Right cardiac atrium (tissue), 5 donors: Measurements from ENCODE around the gene GEMIN4. TPM values are rescaled to one million over a fixed set of nuclear protein-coding genes. Genes with fewer than 3 reads are reported as not detected.
"Not testable (repeated sequence)": the region's sequence is repeated elsewhere in the genome, so short reads cannot be mapped to it uniquely, and the experiment has no call there.

Source experiments
- ATAC-seq, 2 donors: fragments of 200-7000 bp; cut with Tn5 transposase; one replicate each; pipeline versions ENCODE4 v1.8.0 to v1.9.1; 2020; ENCODE audit warnings: moderate library complexity in 2 of 2, mild to moderate bottlenecking in 1 of 2
- DNase-seq, 3 donors: peaks; one replicate each; pipeline ENCODE4 v3.0.0-alpha.2; 2020
- H3K27ac ChIP-seq: one replicate; pipeline ENCODE4 v1.5.1; 2013; ENCODE audit warnings: mild to moderate bottlenecking, low read length, control low read depth, moderate library complexity
- H3K27me3 ChIP-seq: one replicate; pipeline ENCODE4 v1.6.1; 2013; ENCODE audit not compliant: control insufficient read depth, insufficient read depth
- H3K4me1 ChIP-seq: one replicate; pipeline ENCODE4 v1.6.1; 2013; ENCODE audit warnings: low read length; ENCODE audit not compliant: control insufficient read depth, insufficient read depth
- H3K4me3 ChIP-seq: one replicate; pipeline ENCODE4 v1.5.1; 2013; ENCODE audit warnings: low read length, control low read depth
- H3K9me3 ChIP-seq: one replicate; pipeline ENCODE4 v1.6.1; 2013; ENCODE audit warnings: low read length; ENCODE audit not compliant: control insufficient read depth
- WGBS: extraction: QIAGEN DNeasy Blood & Tissue Kit; methylation state at CpG from one replicate; pipeline ENCODE4 v1.1.7; 2013; 5-methylcytosine and 5-hydroxymethylcytosine counted together
- intact Hi-C, 4 donors: fragments of 100-400 bp; cut with DNase I; formaldehyde crosslinking; loops; one replicate each; pipeline versions ENCODE4 v1.11.0 to v1.14.0; 2022 to 2023
- polyA plus RNA-seq: library from polyadenylated mRNA; stranded (reverse); fragments of 200-250 nt; gene quantifications from one replicate; pipeline ENCODE4 v1.2.3, GENCODE V29; 2013
- total RNA-seq, 4 donors: library from RNA; stranded (reverse); fragmentation: NEBNext Ultra II Directional; extraction: Animal tissue kit (Norgen Biotek cat#: 25700); gene quantifications; one replicate each; pipeline ENCODE4 v1.2.1, GENCODE V29; 2021
- donor health status: healthy with polysubstance abuse.
- donor health status: DM: no; HTN: yes; CAD: no.
- donor health status: DM: no; HTN: no; CAD: no.
- donor health status: DM: no; HTN: yes; CAD: no; lungs with severe emphysema.
- donor health status: DM: yes; HTN: yes; CAD: no.

GEMIN4 gene
- total and polyA plus RNA-seq, 5 donors, result 5.6 to 15.7 (median 14.9) TPM

- H3K9me3 ChIP-seq, result no peaks in the 10 kb centered on the region
- DNase-seq (peak in 2 of 3 donors; percentile 37 to 69), ATAC-seq (peak in 1 of 2 donors; percentile 16)
- intact Hi-C loops, result no loop called here
- H3K27me3 ChIP-seq, result no peaks in the 10 kb centered on the region
- peak overlapping the region; percentile 64 for H3K4me3 ChIP-seq
- H3K27ac ChIP-seq, result no peak overlapping the region
- peaks cover 2% of the 10 kb centered on the region for H3K4me1 ChIP-seq
- WGBS, result 1% methylated on average over 49 of the region's 49 CpGs
Observed at GRCh38 chr17:751269-752001, 629 bp downstream of the GEMIN4 start.

DNA sequence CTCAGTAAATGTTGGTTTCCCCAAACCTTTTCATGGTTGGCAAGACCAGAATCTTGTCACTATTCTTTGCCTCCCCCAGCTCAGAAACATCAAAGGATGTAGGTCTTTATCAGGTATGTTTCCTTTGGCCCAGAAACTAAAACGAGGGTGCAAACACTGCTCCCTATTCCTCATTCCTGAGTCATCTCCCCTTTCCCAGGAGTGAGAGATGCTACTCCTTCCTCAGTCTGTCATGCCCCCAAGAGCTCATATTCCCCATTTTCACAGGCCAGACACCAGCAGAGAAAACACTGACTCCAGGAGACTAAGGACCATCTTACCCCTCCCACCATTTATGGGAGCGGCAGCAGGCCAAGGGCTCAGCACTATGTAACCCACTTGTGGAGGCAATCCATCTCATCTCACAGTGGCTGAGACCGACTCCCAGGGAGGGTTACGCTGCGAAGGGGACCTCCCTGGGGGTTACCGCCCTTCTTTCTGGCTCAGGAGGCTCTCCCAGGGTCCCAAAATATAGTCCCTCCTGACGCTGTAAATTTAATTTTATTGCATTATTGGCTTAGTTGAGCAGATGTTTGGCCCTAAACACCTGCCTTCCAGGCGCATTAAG is 1.5 kb downstream of the GEMIN4 start:
- no peaks in the 10 kb centered on the region for H3K27me3 ChIP-seq
- no peak overlapping the region for H3K4me3 ChIP-seq
- ATAC-seq (no peak), DNase-seq (no peak)
- H3K4me1 ChIP-seq, result peaks cover 2% of the 10 kb centered on the region
- intact Hi-C loops, result no loop called here
- no peaks in the 10 kb centered on the region for H3K9me3 ChIP-seq
- H3K27ac ChIP-seq, result no peak overlapping the region
- 85% methylated on average over 8 of the region's 8 CpGs for WGBS

GRCh38 chr17:749359-749758 is 2.7 kb downstream of the GEMIN4 start:
- intact Hi-C loops, H3K9me3 ChIP-seq, ATAC-seq, H3K27ac ChIP-seq, DNase-seq, H3K4me1 ChIP-seq, H3K27me3 ChIP-seq, H3K4me3 ChIP-seq: not testable (repeated sequence)
- WGBS, result 86% methylated on average over 7 of the region's 7 CpGs

GRCh38 chr17:748604-749003 is 3.5 kb downstream of the GEMIN4 start:
- not testable (repeated sequence) for H3K27ac ChIP-seq

GRCh38 chr17:746783-747629 is 5.1 kb downstream of the GEMIN4 start:
- WGBS, result 90% methylated on average over 38 of the region's 38 CpGs
- Histone ChIP-seq H3K27ac (no peak overlapping the region), H3K4me1 (no peaks in the 10 kb centered on the region), H3K27me3 (no peaks in the 10 kb centered on the region), H3K9me3 (no peaks in the 10 kb centered on the region), H3K4me3 (no peak overlapping the region)
- intact Hi-C loops, result no loop called here
- ATAC-seq, result no peak
- no peak for DNase-seq

More at GRCh38 chr17:748604-749003, 3.5 kb downstream of the GEMIN4 start:
- H3K27me3 ChIP-seq, DNase-seq, H3K9me3 ChIP-seq, intact Hi-C loops, H3K4me1 ChIP-seq, H3K4me3 ChIP-seq, ATAC-seq: not testable (repeated sequence)
- 98% methylated on average over 4 of the region's 4 CpGs for WGBS

- no peaks in the 10 kb centered on the region for H3K27me3 ChIP-seq
- 89% methylated on average over 9 of the region's 9 CpGs for WGBS
- no peaks in the 10 kb centered on the region for H3K9me3 ChIP-seq
- H3K4me1 ChIP-seq, result no peaks in the 10 kb centered on the region
- H3K4me3 ChIP-seq, result no peak overlapping the region
- no peak for ATAC-seq
- intact Hi-C loops, result no loop called here
- no peak for DNase-seq
- no peak overlapping the region for H3K27ac ChIP-seq
Observed at GRCh38 chr17:746181-746580, 5.9 kb downstream of the GEMIN4 start.

GRCh38 chr17:745406-745805 is 6.7 kb downstream of the GEMIN4 start:
- 93% methylated on average over 11 of the region's 11 CpGs for WGBS
- ATAC-seq (no peak), DNase-seq (no peak)
- Histone ChIP-seq H3K4me3 (no peak overlapping the region), H3K9me3 (no peaks in the 10 kb centered on the region), H3K27me3 (no peaks in the 10 kb centered on the region), H3K27ac (no peak overlapping the region), H3K4me1 (no peaks in the 10 kb centered on the region)
- intact Hi-C loops, result no loop called here

DNA sequence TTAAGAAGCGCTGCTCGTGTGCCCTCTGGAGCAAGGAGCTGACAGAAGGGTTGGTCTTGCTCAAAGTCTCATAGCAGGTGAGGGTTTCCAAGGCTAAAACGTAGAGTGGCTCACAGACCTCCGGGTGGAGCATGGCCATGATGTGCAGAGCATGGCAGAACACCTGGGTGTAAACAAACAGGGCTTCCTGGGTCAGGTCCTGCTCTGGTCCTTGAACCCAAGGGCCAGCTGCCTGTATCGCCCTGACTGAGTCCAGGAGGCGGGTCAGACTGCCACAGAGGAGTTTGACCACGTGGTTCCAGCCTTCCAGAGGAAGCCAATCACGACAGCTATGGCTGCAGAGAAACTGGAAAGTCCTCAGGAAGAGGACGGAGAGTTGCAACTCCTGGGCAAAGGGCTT is 7.1 kb downstream of the GEMIN4 start:
- Histone ChIP-seq H3K4me3 (no peak overlapping the region), H3K4me1 (no peaks in the 10 kb centered on the region), H3K27ac (no peak overlapping the region), H3K27me3 (no peaks in the 10 kb centered on the region), H3K9me3 (no peaks in the 10 kb centered on the region)
- 85% methylated on average over 9 of the region's 9 CpGs for WGBS
- DNase-seq (no peak), ATAC-seq (no peak)
- intact Hi-C loops, result no loop called here

DNA sequence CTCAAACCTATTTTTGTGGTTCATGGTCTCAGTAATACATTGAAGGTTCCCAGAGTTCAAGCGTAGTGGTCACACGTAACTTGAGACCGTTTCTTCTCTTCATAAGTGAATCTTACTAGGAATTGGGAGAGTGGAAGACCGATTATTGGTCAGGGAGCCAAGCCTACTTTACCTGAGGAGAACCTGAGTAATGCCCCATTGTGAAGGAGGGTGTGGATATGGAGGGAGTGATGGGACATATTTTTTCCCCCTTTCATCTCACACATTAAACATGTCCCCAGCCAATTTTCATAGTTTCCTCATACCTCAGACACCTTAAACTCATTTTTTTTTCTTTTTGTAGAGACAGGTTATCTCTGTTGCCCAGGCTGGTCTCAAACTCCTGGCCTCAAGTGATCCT is 8.9 kb downstream of the GEMIN4 start:
- no peaks in the 10 kb centered on the region for H3K9me3 ChIP-seq
- no peak overlapping the region for H3K4me3 ChIP-seq
- no peaks in the 10 kb centered on the region for H3K27me3 ChIP-seq
- DNase-seq, result no peak
- H3K4me1 ChIP-seq, result no peaks in the 10 kb centered on the region
- 95% methylated on average over 4 of the region's 4 CpGs for WGBS
- intact Hi-C loops, result no loop called here
- ATAC-seq, result no peak
- no peak overlapping the region for H3K27ac ChIP-seq

GRCh38 chr17:742147-742793 is 9.8 kb downstream of the GEMIN4 start:
- intact Hi-C loops, result no loop called here
- no peak overlapping the region for H3K4me3 ChIP-seq
- DNase-seq (no peak), ATAC-seq (no peak)
- H3K27ac ChIP-seq, result no peak overlapping the region
- 84% methylated on average over 11 of the region's 11 CpGs for WGBS
- H3K9me3 ChIP-seq, result no peaks in the 10 kb centered on the region
- H3K4me1 ChIP-seq, result no peaks in the 10 kb centered on the region
- no peaks in the 10 kb centered on the region for H3K27me3 ChIP-seq
